Stomach (tissue), 4 donors: ENCODE measurements around the gene PCDHGA8.

Experiments
- POLR2A ChIP-seq, 4 donors: fragments of 450-650 bp; IDR thresholded peaks; one replicate each; pipeline ENCODE4 v1.6.1; 2016; ENCODE audit warnings: antibody characterized with exemption in 4 of 4, control low read depth in 2 of 4, mild to moderate bottlenecking in 1 of 4, moderate library complexity in 1 of 4
- TF ChIP-seq, protein P1 (sequence below), 7 experiments: fragments of 450-650 bp in 4 of 7; fragments of 200-600 bp in 3 of 7; sonication (generic) in 3 of 7; IDR thresholded peaks; one replicate each; pipeline ENCODE4 v1.5.1; 2016 to 2019; ENCODE audit warnings: antibody characterized with exemption in 7 of 7, control low read depth in 2 of 7, mild to moderate bottlenecking in 1 of 7

- TF ChIP-seq, protein P1, sequence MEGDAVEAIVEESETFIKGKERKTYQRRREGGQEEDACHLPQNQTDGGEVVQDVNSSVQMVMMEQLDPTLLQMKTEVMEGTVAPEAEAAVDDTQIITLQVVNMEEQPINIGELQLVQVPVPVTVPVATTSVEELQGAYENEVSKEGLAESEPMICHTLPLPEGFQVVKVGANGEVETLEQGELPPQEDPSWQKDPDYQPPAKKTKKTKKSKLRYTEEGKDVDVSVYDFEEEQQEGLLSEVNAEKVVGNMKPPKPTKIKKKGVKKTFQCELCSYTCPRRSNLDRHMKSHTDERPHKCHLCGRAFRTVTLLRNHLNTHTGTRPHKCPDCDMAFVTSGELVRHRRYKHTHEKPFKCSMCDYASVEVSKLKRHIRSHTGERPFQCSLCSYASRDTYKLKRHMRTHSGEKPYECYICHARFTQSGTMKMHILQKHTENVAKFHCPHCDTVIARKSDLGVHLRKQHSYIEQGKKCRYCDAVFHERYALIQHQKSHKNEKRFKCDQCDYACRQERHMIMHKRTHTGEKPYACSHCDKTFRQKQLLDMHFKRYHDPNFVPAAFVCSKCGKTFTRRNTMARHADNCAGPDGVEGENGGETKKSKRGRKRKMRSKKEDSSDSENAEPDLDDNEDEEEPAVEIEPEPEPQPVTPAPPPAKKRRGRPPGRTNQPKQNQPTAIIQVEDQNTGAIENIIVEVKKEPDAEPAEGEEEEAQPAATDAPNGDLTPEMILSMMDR (IDR thresholded peaks at IDR 0.05), result no peak
- TF ChIP-seq POLR2A (IDR thresholded peaks at IDR 0.05), result no peak
Measured at GRCh38 chr5:141369994-141370848, 22.2 kb upstream of the PCDHGA8 start, which contains the start of gene PCDHGB3.
